GM18867 (cell line): ENCODE data around the gene ARL3.
"Not testable (repeated sequence)": the region's sequence is repeated elsewhere in the genome, so short reads cannot be mapped to it uniquely, and the experiment has no call there.

Source experiments
- ATAC-seq: cut with Tn5 transposase; IDR thresholded peaks from one replicate; pipeline ENCODE4 v1.9.1; 2021; ENCODE audit warnings: mild to moderate bottlenecking, moderate library complexity; ENCODE audit not compliant: unreplicated experiment

The ARL3 gene

DNA sequence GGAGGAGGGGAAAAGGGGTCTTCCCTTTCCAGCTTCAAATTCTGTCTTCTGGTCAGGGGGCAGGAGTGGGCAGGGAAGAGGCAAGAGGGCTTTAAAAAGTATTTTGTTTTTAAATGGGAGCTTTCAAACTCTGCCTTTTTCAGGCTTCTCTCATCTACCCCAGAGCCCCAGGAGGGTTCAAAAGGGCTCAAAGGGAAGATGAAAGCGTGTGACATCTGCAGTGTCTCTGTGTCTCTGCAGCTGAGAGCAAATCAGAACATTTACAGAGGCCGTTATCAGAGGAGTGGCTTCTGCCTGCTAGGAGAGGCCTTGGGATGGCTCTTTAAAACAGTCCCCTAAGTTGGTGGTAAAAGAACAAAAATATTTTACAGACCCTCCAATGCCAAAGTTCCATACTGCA, 39.6 kb downstream of the ARL3 start:
- no peak for ATAC-seq

DNA sequence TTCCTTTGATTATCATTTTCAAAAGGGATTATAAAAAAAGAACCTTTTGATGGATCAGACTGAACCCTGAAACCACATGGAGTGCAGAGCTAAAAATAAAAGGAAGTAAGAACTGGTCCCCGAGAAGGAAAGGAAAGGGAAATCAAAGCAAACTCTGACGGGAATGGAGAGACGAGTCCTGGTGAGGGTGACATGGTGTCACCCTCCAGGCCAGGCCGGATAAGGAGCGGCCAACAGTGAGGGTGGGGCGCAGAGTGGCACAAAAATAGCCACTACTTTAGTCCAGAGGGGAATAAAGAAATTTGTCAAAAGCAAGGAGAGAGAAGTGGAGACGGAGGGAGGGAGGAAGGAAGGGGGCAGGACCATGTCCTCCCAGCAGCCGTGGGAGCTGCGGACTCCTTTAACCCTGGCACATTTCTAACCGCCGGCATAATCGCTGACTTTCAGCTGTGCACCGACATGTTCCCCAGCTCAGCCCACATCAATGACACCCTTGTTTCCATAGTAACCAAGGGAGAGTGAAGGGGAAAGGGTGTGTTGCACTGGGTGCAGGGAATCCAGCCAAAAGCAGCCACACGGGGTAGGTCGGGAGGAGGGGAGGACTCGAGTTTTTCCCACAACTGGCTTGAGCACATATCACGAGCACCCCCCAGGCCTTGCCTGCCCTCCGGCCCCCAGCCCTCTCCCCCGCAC, 40.2 kb downstream of the ARL3 start:
- no peak for ATAC-seq

DNA sequence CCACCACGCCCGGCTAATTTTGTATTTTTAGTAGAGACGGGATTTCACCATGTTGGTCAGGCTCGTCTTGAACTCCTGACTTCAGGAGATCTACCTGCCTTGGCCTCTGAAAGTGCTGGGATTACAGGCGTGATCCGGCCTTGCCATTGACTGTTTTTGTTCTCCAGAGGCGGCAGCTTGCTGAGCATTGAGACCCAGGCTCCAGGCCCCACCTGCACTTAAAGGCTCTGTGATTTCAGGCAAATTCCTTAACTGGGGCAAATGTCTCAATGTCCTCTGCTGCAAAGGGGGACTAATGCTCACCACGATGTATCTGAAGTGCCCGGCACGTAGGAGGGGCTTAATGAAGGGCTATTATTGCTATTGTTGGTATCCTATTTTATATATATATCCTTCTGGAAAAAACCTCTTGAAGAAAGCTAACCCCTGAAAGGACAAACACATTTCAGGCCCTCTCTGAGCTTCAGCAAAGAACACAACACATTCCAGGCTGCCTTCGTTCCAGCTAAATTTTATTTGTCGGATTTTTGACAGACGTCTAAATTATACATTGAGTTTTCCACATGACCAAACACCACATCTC, 40.9 kb downstream of the ARL3 start:
- ATAC-seq, result no peak

DNA sequence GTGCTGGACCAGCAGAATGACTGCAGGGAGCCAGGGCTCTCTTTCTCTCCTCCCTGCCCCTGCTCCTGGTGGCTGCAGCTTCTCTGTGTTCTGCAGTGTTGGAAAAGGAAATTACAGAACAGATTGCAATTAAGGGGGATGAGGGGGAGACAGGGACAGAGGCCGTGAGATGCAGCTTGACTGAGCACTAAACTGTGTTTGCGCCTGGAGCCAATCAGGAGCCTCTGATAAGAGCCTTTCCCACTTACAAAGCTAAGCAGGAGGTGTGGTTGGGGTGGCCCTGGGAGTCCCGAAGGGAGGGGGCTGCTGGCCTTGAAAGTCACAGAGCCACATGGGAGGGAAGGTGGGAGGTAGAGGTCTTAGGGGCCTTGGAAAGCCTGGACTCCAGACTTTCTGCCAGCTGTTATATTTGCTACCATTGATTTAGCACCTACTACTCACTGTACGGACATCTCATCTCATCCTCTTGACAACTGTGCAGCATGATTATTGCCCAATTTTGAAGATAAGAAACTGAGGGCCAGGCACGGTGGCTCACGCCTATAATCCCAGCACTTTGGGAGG, 43.2 kb downstream of the ARL3 start:
- no peak for ATAC-seq

DNA sequence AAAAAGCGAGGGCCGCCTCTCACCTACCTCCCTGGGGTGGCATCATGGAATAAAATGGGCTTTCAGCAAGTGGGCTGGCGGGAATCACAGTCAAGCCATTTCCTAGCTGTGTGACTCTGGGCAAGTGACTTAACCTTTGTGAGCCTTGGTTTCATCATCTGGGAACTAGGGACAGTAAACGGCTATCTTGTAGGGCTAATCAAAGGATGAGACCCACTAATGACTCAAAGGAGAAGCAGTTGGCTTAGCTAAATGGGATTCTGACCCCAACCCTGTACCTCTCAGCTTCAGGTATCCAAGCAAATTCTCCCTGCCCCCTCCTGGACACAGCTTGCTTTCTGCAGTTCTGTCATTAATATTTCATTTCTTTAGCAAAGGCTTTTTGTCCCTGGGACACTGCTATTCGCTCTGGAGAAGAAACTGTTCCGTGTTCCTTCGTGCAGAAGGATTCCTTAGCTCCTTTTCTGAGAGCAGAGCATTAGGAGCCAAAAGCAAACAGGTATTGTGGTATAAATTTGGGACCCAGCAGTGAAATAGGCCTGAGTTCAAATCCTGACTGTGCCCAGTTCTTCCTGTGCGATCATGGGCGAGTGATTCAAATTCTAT, 44.0 kb downstream of the ARL3 start:
- no peak for ATAC-seq

DNA sequence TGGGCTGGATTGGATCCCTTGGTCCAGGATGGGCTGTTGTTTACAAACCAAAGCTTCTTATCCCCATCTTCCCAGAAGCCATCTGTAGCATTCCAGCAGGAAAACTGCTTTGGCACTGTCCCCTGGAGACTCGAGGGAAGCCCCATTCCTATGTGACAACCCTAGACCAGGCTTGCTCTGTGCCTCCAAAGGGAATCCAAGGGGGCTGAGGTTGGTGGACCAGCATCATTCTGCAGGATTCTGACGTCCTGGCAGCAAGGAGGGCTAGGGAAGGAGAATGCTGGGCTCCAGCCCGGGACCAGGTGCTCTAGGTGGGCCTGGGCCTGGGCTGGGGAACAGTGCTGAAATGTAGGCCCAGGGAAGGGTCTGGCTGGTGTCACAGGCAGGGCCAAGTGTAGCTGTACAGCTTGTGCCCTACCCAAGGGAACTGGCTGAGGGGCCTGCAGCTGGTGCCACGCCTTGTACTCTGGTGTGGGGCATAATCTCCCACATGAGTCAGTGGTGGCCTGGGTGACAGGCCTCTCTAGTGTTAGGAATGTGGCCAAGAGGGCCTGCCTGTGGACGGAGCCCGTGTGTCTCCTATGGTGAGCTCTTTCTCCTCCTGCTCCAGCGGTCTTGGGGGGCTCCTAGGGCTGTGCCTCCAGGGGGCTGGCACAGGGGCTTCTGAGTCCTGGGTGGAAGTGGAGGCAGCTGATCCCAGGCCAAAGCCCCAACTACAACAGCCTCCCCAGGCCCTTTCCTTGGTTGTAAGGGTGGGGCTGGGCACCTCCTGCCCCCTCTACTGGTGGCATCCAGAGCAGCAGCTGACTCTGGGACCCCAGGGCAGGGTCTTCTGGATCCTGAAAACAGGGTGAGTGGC, 44.8 kb downstream of the ARL3 start:
- ATAC-seq, result no peak

DNA sequence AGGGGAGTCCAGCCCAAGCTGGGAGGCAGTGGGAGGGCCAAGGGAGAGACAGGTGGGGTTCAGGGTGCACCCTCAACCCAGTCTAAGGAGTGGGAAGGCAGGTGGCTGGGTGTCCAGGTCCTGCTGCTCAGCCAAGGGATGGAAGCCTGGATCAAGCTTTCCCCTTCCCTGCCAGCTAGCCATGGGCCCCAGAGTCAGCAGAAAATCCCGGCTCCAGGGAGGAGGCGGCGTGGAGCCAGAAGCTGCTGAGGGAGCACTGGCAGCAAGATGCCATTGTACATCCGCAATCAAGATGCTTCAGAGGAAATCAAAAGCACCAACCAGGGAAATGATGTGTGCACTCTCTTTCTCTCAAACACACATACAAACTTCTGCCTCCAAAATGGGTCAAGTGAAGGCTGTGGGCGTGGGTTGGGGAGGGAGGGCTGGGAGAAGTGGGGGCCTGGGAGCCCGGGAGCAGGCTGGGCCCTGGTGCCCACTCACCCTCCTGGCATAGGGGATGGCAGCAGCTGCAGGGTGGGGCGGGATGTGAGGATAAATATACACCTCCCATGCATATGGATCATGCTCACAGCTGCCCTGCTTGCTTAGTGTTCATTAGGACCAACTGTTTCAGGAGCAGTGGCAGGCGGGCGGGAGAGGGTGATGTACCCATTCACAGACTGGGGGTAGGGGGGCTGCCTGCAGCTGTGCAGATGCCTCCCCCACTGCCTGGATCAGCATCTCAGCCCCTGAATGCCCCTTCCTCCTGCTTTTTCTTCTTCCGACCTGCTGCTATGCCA, 45.7 kb downstream of the ARL3 start:
- no peak for ATAC-seq

DNA sequence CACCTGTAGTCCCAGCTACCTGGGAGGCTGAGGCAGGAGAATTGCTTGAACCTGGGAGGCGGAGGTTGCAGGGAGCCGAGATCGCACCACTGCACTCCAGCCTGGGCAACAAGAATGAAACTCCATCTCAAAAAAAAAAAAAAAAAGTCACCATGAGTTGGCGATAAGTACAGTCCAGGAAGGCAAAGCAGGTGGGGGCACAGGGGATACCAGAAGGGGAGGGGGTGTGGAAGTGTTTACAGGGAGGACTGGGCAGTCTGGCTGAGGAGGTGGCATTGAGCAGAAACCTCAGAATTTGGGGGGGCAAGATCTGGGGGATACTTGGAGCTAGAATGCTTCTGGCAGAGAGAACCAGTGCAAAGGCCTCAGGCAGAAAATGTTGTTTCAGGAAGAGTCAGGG, 46.8 kb downstream of the ARL3 start:
- not testable (repeated sequence) for ATAC-seq

DNA sequence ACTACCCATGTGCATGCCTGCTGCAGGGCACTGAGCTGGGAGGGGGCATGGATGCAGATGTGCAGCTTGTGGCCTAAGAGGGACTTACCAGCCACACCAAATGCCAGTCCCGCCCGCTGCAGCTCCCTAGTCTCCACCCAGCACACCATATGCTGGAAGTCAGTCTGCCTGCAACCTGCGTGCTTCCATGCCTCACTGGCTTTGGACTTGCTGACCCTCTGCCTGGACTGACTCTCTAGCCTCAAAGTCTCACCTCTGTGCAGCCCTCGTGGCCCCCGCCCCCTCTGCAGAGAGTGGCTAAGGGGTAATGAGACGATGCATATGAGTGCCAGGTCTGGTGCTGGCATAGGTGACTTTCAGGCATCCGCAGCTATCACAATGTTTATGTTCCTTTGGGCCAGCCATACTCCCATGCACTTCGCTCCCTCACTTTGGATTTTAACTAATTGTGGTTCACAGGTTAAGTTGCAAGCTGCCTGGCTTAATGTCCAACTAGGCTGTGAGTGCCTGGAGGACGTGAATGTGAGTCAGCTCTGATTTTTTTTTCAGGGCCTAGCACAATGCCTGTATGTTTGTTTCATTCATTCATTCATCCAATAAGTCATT, 48.2 kb downstream of the ARL3 start:
- ATAC-seq, result no peak

DNA sequence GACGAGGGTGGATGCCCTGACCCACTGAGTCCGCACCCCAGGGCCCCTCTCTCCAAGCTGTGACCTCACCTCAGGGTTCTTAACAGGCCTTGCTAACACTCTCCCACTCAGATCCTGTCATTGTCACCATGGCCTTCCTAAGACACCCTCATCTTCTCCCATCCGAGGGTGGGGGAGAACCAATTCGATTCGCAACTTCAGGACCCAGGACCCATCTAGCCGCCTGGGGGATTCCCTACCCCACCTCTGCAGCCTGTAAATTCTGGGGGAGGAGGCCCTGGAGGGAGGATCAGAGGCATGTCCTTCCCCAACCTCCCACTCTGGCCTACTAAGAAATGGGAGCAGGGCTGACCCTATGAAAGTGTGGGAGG, 52.6 kb downstream of the ARL3 start:
- no peak for ATAC-seq

DNA sequence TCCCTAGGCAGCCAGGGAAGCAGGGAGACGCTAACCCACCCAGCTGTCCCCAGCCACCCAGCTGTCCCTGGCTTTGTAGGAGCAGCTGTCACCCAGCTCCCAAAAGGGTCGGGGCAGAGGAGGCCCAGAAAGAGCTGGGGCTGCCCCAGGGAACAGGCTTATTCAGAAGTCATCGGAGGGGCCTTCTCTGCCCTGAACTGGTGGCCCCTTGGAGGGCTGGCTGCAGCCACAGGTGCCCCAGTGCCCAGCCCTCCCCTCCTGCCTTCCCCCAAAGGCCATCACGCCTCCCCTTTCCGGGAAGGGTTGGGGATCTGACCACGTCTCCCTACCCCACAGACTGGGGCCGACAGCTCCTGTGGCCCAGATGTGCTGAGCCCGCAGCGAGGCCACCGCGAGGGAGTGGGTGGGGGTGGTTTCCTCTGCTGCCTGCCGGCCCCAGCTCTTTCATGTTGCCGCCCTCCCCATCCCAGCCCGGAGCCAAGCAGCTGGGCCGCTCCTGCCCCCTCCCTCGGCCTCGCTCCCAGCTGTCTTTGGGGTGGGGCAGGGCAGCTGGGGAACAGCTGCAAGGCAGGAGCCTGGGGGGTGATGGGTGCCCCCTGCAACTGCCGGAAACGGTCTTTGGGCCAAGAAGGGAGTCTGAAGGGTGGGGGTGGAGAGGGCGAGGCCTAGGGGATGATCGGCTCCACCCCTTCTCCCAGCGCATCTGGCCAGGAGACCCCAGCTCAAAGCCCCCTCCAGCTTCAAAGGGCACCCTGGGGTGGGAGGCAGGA, 53.1 kb downstream of the ARL3 start:
- ATAC-seq, result peak; percentile 72

DNA sequence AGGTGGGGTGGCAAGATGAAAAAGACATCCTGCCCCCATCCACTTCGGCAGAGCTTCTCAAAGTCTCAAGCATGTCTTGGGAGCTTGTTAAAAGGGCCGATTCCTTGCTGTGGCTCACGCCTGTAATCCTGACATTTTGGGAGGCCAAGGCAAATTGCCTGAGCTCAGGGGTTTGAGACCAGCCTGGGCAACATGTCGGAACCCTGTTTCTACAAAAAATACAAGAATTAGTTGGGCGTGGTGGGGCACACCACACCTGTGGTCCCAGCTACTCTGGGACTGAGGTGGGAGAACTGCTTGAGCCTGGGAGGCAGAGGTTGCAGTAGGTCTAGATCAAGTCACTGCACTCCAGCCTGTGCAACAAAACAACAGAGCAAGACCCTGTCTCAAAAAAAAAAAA, 55.4 kb downstream of the ARL3 start:
- ATAC-seq, result no peak

DNA sequence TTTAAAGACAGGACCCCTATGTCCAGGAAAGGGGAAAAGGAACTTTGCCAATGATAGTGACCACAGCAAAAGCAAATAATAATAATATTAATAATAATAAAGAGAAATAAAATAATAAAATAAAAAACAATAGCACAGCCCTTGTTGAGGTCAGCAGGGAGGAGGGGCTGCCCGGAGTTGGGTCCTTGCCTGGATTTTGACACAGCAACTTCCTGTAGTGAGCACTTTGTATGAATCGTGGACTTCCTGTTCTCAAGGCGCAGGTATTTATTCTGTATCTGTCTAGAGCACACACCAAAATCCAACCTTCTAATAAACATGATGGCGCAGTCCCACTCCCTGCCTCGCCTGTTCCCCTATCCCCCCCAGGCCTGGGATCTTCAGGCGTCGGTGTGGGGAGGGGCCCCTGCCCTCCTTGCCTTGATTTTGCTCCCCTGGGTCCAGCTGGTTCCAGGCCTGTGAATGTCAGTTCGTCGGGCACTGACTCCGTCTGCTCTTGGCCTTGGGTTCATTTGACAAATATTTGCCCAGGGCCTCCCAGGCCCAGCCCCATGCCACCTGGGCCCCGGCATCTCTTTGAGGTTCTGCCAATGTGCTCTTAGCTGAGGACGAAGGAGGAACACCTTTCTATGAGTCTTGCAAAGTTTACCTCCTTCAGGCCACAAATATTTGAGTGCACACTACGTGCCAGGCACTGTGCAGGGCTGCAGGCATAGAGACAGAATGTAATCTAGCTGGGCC, 56.0 kb downstream of the ARL3 start:
- ATAC-seq, result no peak

DNA sequence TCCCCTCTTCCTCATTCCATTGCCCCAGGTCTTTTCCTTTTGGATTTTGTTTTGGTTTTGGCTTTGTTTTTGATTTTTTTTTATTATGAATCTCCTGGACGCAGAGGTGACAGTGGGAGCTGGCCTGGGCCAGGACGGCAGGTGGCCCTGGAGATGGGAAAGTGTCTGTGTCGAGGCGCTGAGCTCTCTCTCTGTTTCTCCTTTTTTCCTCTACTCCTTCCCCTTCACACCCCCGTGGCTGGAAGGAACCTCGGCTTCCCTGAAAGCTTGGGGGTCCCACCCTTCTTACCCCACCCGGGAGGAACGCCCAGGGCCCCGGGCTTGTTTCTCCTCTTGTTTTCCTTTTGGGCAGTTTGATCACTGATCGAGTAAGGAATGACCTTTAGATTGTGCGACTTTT, 56.7 kb downstream of the ARL3 start:
- ATAC-seq, result no peak

DNA sequence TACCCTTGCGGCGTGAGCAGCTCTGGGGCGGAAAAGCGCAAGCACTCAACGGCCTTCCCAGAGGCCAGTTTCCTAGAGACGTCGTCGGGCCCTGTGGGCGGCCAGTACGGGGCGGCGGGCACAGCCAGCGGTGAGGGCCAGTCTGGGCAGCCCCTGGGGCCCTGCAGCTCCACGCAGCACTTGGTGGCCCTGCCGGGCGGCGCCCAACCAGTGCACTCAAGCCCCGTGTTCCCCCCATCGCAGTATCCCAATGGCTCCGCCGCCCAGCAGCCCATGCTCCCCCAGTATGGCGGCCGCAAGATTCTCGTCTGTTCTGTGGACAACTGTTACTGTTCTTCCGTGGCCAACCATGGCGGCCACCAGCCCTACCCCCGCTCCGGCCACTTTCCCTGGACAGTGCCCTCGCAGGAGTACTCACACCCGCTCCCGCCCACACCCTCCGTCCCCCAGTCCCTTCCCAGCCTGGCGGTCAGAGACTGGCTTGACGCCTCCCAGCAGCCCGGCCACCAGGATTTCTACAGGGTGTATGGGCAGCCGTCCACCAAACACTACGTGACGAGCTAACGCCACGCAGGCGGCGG, 57.3 kb downstream of the ARL3 start:
- no peak for ATAC-seq

DNA sequence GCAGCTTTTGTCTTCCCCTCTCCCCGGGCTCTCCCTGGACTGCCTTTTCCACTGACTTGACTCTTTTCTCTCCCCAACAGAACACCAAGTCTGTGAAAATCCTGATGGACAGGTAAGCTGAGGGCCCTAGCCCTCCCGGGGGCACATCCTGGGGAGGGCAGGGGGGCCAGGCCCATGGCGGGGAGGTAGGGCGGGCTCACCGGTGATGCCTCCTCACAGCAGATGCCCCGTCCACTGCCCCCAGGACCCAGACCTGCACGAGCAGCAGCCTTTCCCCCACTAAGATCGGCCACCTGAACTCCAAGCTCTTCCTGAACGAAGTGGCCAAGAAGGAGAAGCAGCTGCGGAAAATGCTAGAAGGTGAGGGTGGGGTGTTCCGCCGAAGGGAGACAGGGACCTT, 58.2 kb downstream of the ARL3 start:
- ATAC-seq, result no peak

DNA sequence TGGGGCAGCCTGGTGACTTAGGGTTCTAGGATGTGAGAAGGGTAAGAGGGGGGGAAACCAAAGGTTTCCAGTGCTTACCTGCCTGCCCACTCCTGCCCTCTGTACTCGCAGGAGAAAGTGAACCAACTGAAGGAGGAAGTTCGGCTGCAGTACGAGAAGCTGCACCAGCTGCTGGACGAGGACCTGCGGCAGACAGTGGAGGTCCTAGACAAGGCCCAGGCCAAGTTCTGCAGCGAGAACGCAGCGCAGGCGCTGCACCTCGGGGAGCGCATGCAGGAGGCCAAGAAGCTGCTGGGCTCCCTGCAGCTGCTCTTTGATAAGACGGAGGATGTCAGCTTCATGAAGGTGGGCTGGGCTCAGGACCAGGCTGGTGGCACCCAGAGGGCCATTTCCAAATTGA, 59.2 kb downstream of the ARL3 start:
- no peak for ATAC-seq

DNA sequence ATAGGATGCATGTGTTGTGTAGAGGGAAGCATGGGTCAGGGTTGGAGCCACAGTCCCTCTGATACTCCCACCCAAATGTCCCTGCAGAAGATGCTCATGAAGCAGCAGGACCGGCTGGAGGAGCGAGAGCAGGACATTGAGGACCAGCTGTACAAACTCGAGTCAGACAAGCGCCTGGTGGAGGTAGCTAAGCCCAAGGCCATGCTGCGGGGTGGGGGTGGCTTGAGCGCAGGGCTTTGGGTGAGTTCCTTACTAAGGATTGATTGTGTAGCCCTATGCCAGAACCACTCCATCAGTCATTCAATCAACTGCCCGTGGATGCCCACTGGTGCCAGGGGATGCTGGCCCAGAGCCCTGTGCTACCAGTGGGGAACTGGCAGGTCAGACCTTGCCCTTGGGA, 59.6 kb downstream of the ARL3 start:
- ATAC-seq, result no peak
